AG04449 (cell line): ENCODE data around the gene MACROH2A1.

Experiments used
- CTCF ChIA-PET: fragments of 350-600 bp; formaldehyde crosslinking; extraction: SDS; loops from one replicate; lab custom pipeline; 2021; ENCODE audit warnings: antibody characterized with exemption; lab: Yijun Ruan, JAX
- POLR2A ChIA-PET: fragments of 400-600, 350-600 bp; formaldehyde crosslinking; extraction: SDS; loops from one replicate; lab custom pipeline; 2020; ENCODE audit warnings: antibody characterized with exemption, inconsistent platforms; lab: Yijun Ruan, JAX
- DNase-seq: peaks from one replicate; pipeline ENCODE4 v3.0.0-alpha.2; 2010; ENCODE audit warnings: low read depth, low spot score
- H3K4me3 ChIP-seq: 2 replicates; pipeline ENCODE4 v1.5.1; 2011; ENCODE audit warnings: low read depth, mild to moderate bottlenecking, control low read depth, low read length
- TF ChIP-seq, protein P1 (sequence below): IDR thresholded peaks from one replicate; pipeline ENCODE4 v1.5.1; 2011; ENCODE audit warnings: mild to moderate bottlenecking, moderate library complexity, low read length, control low read depth, inconsistent platforms; ENCODE audit not compliant: insufficient read depth; ENCODE audit errors: missing control alignments

The MACROH2A1 gene

DNA sequence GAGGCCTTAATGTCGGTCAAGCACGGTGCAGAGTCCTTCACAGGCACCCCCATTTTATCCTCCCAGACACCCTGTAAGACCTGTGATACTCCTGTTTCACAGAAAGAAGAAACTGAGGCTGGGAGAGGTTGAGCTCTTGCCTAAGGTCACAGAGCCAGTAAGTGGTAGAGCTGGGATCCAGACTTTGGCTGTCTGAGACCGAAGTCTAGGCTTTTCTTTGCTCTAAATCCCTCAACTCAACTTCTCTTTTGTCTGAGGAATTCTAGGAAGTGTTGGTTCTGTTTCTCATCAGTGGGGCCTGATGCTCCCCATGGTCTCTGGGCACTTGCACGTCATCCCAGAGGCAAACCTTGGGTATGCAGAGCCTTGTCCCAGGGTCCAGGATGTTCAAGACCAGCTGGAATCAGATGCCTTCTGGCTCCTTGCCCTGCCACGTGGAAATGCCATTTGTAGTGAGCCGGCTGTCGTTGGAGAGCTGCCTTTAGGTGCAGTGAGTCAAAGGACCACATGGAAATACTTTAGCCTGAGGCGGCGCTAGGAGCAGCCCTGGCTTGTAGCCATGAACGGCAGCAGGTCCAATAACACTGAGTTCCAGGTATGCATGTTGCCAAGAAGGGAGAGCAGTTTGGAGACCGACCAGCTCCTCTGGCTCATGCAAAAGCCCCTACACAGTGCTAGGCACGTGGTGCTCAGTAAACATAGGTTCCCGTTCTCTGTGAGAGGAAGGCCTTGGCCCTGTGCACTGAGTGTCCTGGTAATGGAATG, 38.9 kb upstream of the MACROH2A1 start:
- no peak overlapping the region for H3K4me3 ChIP-seq
- ChIA-PET CTCF (interaction anchor here (1.4 to 10.7 kb wide), 6 partner anchors 10 to 114 kb away, joined by 3 to 134 read pairs (median 16); partner anchors contain the start of gene DCANP1), POLR2A (no interaction called here)
- DNase-seq, result peak; percentile 68
- TF ChIP-seq, protein P1, sequence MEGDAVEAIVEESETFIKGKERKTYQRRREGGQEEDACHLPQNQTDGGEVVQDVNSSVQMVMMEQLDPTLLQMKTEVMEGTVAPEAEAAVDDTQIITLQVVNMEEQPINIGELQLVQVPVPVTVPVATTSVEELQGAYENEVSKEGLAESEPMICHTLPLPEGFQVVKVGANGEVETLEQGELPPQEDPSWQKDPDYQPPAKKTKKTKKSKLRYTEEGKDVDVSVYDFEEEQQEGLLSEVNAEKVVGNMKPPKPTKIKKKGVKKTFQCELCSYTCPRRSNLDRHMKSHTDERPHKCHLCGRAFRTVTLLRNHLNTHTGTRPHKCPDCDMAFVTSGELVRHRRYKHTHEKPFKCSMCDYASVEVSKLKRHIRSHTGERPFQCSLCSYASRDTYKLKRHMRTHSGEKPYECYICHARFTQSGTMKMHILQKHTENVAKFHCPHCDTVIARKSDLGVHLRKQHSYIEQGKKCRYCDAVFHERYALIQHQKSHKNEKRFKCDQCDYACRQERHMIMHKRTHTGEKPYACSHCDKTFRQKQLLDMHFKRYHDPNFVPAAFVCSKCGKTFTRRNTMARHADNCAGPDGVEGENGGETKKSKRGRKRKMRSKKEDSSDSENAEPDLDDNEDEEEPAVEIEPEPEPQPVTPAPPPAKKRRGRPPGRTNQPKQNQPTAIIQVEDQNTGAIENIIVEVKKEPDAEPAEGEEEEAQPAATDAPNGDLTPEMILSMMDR, result no peak

DNA sequence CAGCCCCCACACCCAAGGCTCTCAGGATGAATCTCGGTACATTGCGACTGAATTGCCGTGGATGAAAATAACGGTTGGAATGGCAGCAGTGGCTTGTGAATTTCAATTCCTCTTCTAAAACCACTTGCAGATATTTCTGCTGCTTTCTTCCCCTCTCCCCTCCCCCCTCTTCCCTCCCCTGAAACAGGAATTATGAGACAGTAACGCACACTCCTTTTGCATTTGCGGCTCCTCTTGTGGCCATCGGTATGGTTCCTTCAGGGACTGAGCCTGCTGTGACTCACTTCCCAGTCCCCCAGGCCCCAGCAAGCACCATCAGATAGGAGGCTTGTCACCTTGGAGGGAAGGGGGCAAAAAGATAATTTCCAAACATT, 38.4 kb upstream of the MACROH2A1 start:
- no peak for DNase-seq
- ChIA-PET CTCF (interaction anchor here (1.5 to 10.7 kb wide), 4 partner anchors 11 to 28 kb away, joined by 4 to 134 read pairs (median 74); no protein-coding TSS in a partner anchor), POLR2A (no interaction called here)
- no peak overlapping the region for H3K4me3 ChIP-seq
- TF ChIP-seq, protein P1, result no peak

DNA sequence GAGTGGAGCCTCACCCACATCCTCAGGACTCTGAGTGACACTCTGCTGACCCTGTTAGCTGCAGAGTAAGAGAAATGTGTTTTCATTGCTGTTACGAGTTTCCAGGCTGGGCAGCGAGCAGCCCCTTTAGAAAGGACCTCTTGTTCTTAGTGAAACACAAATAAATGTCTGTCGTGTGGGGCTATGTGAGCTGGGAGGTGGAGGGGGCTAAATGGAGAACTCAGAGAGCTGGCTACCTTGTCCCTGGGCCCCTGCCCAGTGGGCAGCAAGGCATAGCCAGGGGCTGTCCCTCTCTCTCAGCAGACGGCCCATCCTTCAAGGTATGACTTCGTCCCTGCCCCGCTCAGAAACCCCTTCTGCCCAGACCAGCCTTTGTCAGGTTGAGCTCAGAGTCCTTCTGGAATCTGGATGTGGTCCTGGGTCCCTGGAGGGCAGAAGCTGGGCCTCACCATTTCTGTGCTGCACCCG, 38.0 kb upstream of the MACROH2A1 start:
- no peak overlapping the region for H3K4me3 ChIP-seq
- ChIA-PET POLR2A (no interaction called here), CTCF (interaction anchor here (1.1 to 10.7 kb wide), 5 partner anchors 11 to 124 kb away, joined by 3 to 134 read pairs (median 28); no protein-coding TSS in a partner anchor)
- TF ChIP-seq, protein P1, result no peak
- DNase-seq, result no peak

DNA sequence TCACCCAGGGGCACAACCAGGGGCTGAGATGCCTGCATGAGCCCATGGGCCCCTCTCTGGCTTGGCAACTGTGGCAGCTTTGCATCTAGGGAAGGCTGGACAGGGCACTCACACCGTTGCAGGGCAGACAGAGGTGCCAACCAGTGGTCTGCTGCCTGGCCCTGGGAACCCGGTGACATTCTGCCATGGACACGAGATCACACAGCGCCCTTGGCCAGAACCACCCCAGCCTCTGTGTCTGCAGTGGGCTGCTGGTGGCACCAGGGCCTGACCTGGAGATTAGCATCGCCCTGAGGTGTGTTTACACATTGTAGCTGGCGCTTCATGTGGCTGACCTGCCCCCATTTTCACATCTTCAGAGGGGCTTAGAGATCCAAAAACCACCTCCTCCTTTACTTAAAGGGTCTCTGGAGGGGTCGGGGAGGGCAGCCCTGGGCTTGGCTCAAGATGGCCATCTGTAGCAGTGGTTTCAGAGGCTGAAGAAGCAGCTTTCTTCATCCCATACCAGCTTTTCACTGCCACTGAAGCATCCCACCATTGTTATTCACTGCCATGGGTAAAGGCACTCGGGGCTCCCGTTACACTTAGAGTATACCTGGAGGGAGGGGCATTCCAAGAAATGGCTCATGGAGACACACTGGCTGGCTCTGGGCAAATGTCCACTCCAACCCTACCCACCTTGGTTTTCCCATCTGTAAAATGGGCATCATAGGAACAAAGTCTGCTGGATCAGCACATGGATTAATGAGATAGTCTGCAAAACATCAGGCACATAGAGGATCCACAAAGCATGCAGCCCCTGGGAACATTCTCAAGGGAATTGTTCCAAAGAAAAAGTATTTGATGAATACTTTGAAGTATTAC, 36.7 kb upstream of the MACROH2A1 start:
- no peak for DNase-seq
- TF ChIP-seq, protein P1, result no peak
- no peak overlapping the region for H3K4me3 ChIP-seq
- POLR2A ChIA-PET, result no interaction called here
- CTCF ChIA-PET, result interaction anchor here (0.8 to 10.7 kb wide), 5 partner anchors 10 to 125 kb away, joined by 3 to 134 read pairs (median 3); no protein-coding TSS in a partner anchor

DNA sequence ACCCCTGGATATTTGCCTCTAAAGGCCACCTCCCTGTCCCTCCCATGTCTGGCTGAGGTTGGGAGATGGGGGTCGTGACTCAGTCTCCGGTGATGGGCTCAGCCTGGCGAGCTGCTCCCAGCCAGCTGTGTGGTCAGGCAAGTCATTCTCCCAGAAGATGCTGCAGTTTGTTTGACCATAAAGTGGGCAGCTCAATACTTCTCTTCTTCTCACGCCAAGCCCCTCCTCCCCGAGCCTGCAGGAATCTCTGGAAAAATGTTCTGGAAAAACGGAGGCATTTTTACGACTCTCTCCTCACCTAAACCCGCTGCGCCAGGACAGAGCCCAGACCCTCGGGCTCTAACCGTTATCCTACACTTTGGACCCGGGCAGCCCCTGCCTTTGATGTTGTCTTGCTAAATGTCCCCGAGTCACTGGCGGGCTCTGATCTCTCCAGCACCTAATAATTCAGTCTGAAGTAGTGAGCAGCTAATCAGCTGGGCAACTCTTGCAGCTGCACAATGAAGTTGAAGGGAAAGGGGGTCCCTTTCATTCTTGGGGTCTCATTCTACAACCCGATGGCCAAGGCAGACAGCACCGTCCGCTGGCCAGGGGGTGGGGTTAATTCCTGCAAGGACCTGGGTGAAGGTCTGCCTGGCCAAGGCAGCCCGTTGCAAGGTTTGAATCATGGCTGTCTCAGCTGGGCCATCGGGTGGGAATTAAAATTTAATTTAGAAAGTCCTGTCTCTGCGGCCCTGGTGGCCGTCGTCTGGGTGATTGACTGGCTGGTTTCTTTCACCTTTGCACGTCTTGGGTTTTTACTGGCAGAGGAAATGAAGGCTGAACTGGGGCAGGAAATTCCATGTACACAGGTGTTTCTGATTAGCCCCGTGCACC, 35.8 kb upstream of the MACROH2A1 start:
- ChIA-PET CTCF (interaction anchor here (1.2 to 10.7 kb wide), 5 partner anchors 9 to 35 kb away, joined by 3 to 134 read pairs (median 7); no protein-coding TSS in a partner anchor), POLR2A (interaction anchor here (0.6 kb wide), 1 partner anchor 512 kb away, joined by 3 read pairs; no protein-coding TSS in a partner anchor)
- TF ChIP-seq, protein P1, result no peak
- H3K4me3 ChIP-seq, result no peak overlapping the region
- no peak for DNase-seq
